IgD-negative memory B cell (primary cell): Measurements from ENCODE around the gene PEX5L. TPM values are rescaled to one million over a fixed set of nuclear protein-coding genes. Genes with fewer than 3 reads are reported as not detected.
A peak's percentile ranks its signal among the peaks of the same experiment; 100 is the strongest.

ENCODE experiments used
- H3K27ac Mint-ChIP-seq, 3 donors: one replicate each; pipeline ENCODE4 v1.8.0; 2020 to 2022; ENCODE audit warnings: mild to moderate bottlenecking in 3 of 3, mixed read lengths in 3 of 3, moderate library complexity in 1 of 3
- H3K27me3 Mint-ChIP-seq: one replicate; pipeline ENCODE4 v1.8.0; 2021; ENCODE audit warnings: mixed read lengths
- H3K36me3 Mint-ChIP-seq: one replicate; pipeline ENCODE4 v1.8.0; 2020; ENCODE audit warnings: mild to moderate bottlenecking, mixed read lengths
- H3K4me1 Mint-ChIP-seq, 3 donors: one replicate each; pipeline ENCODE4 v1.8.0; 2020 to 2022; ENCODE audit warnings: mixed read lengths in 3 of 3, mild to moderate bottlenecking in 1 of 3
- H3K4me3 Mint-ChIP-seq, 4 donors: one replicate each; pipeline ENCODE4 v1.8.0; 2020 to 2022; ENCODE audit warnings: mild to moderate bottlenecking in 4 of 4, mixed read lengths in 4 of 4, moderate library complexity in 3 of 4
- H3K9me3 Mint-ChIP-seq, 3 donors: one replicate each; pipeline ENCODE4 v1.8.0; 2020 to 2021; ENCODE audit warnings: mixed read lengths in 3 of 3, mild to moderate bottlenecking in 1 of 3
- polyA plus RNA-seq: library from polyadenylated mRNA; unstranded; fragments of 300-500 nt; fragmentation: Illumina TruSeq; gene quantifications from one replicate; pipeline ENCODE4 v1.2.3, GENCODE V29; 2021

PEX5L gene
- polyA plus RNA-seq, 1 donor from 2014 or later, result not detected

DNA sequence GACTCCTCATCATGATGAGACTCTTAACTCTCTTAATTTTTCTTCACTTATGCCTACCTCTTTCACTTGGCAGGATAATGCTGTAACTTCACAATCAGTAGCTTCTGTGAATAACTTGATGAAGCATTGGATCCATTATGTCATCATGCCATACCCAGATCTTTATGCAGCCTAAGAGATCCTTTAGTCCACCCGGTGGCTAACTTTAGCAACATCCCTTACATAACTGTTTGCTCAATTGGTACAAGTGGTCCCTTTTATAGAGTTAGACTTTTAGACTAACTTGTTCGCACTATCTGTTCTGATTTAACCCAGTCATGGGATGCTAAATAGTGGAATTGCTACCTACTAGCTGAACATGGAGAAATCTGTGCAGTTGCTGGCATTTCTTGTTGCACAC lies 199.4 kb downstream of the PEX5L start:
- Mint-ChIP-seq H3K36me3 (no peaks in the 10 kb centered on the region), H3K4me3 (no peak overlapping the region), H3K4me1 (no peaks in the 10 kb centered on the region), H3K9me3 (no peaks in the 10 kb centered on the region), H3K27me3 (peaks cover 9% of the 10 kb centered on the region), H3K27ac (no peak overlapping the region)

DNA sequence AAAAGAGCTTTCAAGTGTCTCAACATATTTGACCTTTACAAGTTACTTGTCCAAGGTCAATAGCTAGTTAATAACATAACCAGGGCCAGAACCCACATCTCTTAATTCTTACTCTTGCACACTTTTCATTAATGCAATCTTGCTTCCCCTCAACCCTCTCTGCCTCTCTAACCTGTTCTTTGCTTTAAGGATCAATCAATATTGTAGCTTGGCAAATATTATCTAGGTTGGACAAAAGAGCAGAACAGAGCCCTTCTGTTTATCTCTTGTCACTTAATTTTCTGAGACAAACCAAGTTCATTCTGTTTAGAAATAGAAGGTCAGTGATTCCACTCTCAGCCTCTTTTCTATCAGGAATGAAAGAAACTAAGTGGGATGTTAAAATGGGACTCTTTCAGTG lies 203.4 kb downstream of the PEX5L start:
- Mint-ChIP-seq H3K4me3 (no peak overlapping the region), H3K4me1 (no peaks in the 10 kb centered on the region), H3K9me3 (no peaks in the 10 kb centered on the region), H3K27me3 (peaks cover 3% of the 10 kb centered on the region), H3K27ac (no peak overlapping the region), H3K36me3 (no peaks in the 10 kb centered on the region)

DNA sequence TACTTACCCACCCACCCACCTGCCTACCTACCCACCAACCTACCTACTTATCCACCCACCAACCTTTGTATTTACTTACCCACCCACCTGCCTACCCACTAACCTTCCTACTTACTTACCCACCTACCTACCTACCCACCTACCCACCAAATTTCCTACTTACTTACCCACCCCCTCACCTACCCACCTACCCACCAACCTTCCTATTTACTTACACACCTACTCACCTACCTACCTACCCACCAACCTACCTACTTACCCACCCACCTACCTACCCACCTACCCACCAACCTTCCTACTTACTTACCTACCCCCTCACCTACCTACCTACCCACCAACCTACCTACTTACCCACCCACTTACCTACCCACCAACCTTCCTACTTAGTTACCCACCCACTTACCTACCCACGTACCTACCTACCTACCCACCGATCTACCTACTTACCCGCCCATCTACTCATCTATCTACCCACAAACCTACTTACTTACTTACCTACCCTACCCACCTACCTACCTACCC lies 204.3 kb downstream of the PEX5L start:
- Mint-ChIP-seq H3K27ac (no peak overlapping the region), H3K27me3 (peaks cover 3% of the 10 kb centered on the region), H3K4me3 (no peak overlapping the region), H3K36me3 (no peaks in the 10 kb centered on the region), H3K4me1 (no peaks in the 10 kb centered on the region), H3K9me3 (no peaks in the 10 kb centered on the region)

DNA sequence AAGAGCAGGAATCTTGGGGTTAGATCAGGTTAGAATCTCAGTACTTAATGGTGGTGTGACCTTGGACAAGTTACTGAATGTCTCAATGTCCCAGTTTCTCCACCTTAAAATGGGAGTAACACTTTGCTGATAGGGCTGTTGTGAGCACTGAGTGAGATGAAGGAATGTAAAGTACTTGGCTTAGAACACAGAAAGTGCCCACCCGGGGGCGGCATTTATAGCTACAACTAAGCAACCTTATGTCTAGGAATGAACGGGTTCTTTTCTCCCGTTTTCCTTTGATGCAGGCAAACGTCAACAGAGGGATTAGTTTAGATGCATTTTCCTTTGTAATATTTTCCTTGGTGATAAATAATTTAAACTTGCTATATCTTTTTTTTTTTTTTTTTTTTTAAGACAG lies 207.3 kb downstream of the PEX5L start:
- H3K27me3 Mint-ChIP-seq, result no peaks in the 10 kb centered on the region
- H3K4me3 Mint-ChIP-seq, result no peak overlapping the region
- H3K36me3 Mint-ChIP-seq, result no peaks in the 10 kb centered on the region
- no peaks in the 10 kb centered on the region for H3K4me1 Mint-ChIP-seq
- H3K27ac Mint-ChIP-seq, result no peak overlapping the region
- no peaks in the 10 kb centered on the region for H3K9me3 Mint-ChIP-seq

DNA sequence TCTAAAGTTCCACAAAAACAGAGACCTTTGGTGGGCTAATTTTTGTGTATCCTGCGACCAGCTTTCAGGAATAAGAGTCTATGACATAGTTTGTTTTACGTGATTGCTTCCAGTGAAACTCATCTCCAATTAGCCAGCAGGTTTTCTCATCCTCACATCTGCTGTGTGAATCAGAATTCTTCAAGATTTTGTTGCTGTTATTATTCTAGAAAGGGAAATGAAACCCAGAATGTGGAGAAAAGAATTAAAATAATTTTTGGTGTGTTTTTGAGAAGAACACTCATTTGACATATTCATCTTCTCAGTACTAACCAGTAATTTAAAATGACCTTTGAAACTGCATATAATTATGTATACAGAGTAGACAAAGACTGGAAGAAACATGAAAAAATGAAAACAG lies 208.0 kb downstream of the PEX5L start:
- H3K27me3 Mint-ChIP-seq, result no peaks in the 10 kb centered on the region
- no peaks in the 10 kb centered on the region for H3K4me1 Mint-ChIP-seq
- H3K27ac Mint-ChIP-seq, result no peak overlapping the region
- H3K4me3 Mint-ChIP-seq, result no peak overlapping the region
- no peaks in the 10 kb centered on the region for H3K36me3 Mint-ChIP-seq
- no peaks in the 10 kb centered on the region for H3K9me3 Mint-ChIP-seq

DNA sequence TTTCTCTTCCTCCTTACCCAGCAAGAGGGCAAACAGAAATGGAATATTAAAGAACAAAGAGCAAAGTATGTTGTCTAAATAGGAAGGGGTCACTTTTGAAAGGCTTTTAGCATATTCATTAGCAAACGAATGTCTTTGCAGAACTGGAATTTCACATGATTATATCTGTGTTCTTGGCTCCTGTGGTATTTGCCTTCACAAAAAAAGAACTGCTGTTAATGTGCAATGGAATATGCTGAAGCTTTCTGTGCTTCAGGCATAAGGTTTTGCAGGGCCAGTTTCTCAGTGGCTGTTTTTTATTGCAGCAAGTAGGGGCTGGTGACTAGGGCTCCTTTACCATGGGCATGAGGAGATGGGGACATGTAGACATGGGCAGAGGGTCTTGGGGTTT lies 210.5 kb downstream of the PEX5L start:
- H3K36me3 Mint-ChIP-seq, result peaks cover 1% of the 10 kb centered on the region
- H3K4me1 Mint-ChIP-seq, result no peaks in the 10 kb centered on the region
- no peak overlapping the region for H3K27ac Mint-ChIP-seq
- H3K4me3 Mint-ChIP-seq, result no peak overlapping the region
- H3K9me3 Mint-ChIP-seq, result no peaks in the 10 kb centered on the region
- no peaks in the 10 kb centered on the region for H3K27me3 Mint-ChIP-seq

DNA sequence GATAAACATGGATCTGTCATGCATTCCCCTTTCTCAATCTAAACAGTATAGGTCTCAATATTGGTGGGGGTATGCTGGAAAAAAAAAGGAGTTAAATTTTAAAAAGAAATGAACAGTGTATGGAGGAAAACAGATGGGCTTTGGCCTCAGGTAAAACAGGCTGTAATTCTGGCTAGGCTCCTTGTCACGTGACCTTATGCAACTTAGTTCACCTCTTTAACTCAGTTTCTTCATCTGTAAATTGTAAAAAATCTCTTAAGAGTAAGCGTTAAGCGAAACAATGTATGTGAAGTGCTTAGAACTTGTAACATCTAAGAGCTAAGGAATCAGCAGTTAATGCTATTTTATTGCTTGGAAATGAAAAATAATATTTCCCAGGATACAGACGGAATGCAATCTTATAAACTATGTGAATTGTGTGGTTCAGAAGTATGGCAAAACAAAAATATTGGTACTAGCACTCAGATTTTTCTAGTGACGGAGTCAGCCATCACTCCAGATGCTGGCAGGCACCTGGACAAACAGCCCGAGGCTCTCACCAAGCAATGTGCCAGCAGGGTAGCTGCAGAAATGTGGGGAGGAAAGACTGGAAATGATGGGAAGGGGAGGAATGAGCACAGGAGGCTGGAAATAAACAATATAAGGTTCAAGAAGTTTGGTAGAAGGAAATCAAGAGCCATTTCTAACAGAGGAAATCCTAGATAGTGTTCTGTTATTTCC lies 211.1 kb downstream of the PEX5L start:
- no peak overlapping the region for H3K27ac Mint-ChIP-seq
- no peaks in the 10 kb centered on the region for H3K4me1 Mint-ChIP-seq
- H3K36me3 Mint-ChIP-seq, result peaks cover 1% of the 10 kb centered on the region
- peaks cover 2% of the 10 kb centered on the region for H3K27me3 Mint-ChIP-seq
- no peaks in the 10 kb centered on the region for H3K9me3 Mint-ChIP-seq
- no peak overlapping the region for H3K4me3 Mint-ChIP-seq

DNA sequence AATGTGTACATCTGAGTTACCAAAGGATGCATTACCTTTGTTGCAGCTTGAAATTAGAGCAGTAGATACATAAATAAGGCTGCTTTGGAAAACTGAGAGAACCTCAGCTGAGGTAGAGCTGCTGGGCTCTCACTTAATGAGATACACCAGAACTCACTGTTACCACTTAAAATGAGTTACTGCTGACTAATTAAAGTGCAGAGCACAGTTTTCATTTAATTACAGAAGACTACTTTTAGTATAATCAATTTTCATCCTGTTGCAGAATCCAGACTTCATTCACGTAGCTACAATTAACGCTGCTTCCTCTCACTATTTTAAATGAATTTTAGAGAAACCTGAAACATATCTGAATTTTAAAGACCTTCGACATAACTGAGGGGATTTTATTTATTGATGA lies 214.4 kb downstream of the PEX5L start:
- Mint-ChIP-seq H3K9me3 (no peaks in the 10 kb centered on the region), H3K36me3 (peaks cover 1% of the 10 kb centered on the region), H3K27ac (no peak overlapping the region), H3K27me3 (peaks cover 9% of the 10 kb centered on the region), H3K4me1 (no peaks in the 10 kb centered on the region), H3K4me3 (no peak overlapping the region)

DNA sequence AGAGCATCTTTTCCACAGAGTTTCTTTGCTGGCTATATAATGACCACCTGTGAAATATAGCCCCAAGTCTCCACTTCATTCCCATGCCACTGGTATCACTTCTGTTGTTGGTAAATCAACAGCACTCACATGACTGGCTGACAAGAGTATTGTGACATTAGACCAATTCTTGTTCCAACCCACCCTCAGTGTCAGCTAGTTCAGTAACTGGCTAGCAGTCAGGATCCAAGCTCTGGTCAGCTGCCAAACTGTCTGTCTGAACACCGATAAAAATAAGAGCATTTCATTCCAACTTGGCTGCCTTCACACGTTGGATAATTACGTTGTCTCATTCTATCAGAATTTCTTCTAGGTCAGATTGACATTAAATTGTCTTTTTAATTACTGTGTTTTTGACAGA lies 217.4 kb downstream of the PEX5L start:
- Mint-ChIP-seq H3K27me3 (peaks cover 9% of the 10 kb centered on the region), H3K9me3 (no peaks in the 10 kb centered on the region), H3K27ac (no peak overlapping the region), H3K4me1 (no peaks in the 10 kb centered on the region), H3K4me3 (no peak overlapping the region), H3K36me3 (peaks cover 1% of the 10 kb centered on the region)

DNA sequence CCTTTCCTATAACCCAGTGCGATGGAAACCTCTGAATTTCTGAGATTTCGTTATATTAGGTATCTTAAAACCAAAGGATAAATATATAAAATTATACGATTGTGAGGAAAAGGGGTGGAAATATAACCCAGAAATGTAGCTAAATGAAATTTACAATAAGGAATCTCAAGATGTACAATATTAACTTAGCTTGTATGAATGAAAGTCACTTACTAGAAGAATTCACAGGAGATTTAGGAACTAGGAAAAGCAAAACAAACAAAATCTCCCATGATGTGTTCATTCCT lies 224.7 kb downstream of the PEX5L start:
- H3K36me3 Mint-ChIP-seq, result no peaks in the 10 kb centered on the region
- H3K4me3 Mint-ChIP-seq, result no peak overlapping the region
- no peak overlapping the region for H3K27ac Mint-ChIP-seq
- H3K4me1 Mint-ChIP-seq, result peaks cover 0 to 7% (median 0%) of the 10 kb centered on the region in 3 donors
- H3K9me3 Mint-ChIP-seq, result no peaks in the 10 kb centered on the region
- peaks cover 1% of the 10 kb centered on the region for H3K27me3 Mint-ChIP-seq

DNA sequence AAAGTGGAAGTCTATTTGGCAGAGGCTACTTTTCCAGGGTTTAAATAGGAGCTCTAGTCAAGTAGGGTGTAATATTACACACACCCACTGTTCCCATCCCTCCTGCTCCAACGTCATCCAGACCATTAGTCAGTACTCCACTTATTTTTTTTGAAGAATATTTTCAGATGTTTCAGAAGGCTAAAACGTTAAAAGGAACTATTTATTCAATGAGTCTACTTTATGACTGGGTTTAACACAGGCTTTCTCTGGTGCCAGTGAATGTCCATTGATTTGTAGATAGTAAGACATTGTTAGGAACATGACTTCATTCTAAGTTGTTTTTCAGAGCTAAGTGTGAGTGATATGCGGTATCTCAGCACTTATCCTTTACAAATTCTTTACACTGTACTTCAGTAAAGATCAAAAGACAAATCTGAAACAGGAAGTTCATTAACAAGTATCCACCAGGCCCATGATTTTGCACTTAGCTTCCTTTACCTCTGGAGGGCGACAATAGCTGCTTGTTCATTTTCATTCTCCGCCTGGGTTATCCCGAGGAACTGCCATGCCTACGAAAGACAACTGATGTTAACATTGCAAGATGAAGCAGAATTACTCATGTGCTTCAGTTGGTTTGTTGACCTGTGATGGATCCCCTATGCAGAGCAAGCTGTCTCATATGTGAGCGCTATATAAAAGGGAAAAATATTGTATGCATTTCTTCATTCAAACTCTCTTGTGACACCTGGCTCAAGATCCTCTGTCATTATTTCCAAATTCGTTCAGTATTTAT lies 225.2 kb downstream of the PEX5L start:
- Mint-ChIP-seq H3K27ac (no peak overlapping the region), H3K27me3 (peaks cover 1% of the 10 kb centered on the region), H3K4me1 (peaks cover 0 to 7% (median 0%) of the 10 kb centered on the region in 3 donors), H3K4me3 (peak overlapping the region in 1 of 4 donors; percentile 39), H3K9me3 (no peaks in the 10 kb centered on the region), H3K36me3 (peaks cover 1% of the 10 kb centered on the region)

DNA sequence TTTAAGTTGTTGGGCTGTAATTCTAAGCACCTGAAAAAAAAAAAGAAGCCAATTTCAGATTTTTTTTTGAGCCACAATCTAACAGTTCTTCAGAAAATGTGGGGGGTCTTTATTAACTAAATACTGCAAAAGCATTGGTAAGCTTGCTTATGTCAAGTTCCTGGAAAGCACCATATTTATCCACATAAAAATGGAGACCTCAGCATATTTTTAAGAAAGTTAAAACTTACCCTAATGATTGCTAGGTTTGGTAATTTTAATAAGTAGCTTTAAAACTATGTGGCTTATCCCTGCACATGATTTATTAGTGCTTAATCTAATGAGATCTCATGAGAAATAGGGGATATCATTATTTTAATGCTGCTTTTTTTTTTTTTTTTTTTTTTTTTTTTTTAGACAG lies 227.1 kb downstream of the PEX5L start:
- H3K4me3 Mint-ChIP-seq, result no peak overlapping the region
- peaks cover 1% of the 10 kb centered on the region for H3K36me3 Mint-ChIP-seq
- peaks cover 0 to 7% (median 0%) of the 10 kb centered on the region in 3 donors for H3K4me1 Mint-ChIP-seq
- no peak overlapping the region for H3K27ac Mint-ChIP-seq
- H3K9me3 Mint-ChIP-seq, result no peaks in the 10 kb centered on the region
- H3K27me3 Mint-ChIP-seq, result peaks cover 1% of the 10 kb centered on the region

DNA sequence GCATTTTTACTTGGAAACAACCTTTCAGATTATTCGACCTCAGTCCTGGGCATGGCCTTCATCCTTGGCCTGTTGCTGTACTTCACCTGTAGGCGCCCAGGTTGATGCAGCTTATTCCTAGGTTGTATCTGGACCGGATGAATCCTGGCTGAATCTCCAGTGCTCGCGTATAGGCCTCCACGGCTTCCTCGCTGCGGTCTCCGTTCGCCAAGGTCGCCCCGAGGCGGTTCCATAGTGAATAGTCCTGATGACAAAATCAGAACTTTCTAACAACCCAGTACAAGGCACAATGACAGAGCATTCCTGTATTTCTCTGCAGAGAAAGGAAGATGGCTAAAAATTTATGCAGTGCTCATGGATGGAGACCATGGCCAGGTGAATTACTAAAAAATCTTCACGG lies 229.1 kb downstream of the PEX5L start:
- Mint-ChIP-seq H3K27ac (no peak overlapping the region), H3K36me3 (peaks cover 2% of the 10 kb centered on the region), H3K9me3 (no peaks in the 10 kb centered on the region), H3K4me3 (no peak overlapping the region), H3K27me3 (peaks cover 4% of the 10 kb centered on the region), H3K4me1 (peaks cover 0 to 7% (median 0%) of the 10 kb centered on the region in 3 donors)

DNA sequence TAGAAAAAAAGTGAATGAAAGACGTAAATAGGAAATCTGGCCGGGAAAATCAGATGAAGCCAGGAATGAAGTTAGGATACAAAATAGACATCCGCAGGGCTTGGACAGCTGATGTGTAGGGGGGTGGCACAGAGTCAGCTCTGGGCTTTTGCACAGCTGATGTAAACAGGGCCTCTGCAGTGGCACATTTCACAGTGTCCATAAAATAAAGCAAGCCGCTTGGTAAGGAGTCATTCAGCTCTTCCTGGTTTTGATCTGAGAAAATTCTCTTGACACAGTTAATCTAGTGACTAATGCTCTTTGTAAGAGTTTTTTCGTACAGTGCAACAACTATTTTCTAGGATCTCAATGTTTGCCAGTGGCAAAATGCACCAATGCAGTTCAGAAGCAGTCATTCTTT lies 230.6 kb downstream of the PEX5L start:
- no peaks in the 10 kb centered on the region for H3K9me3 Mint-ChIP-seq
- H3K4me3 Mint-ChIP-seq, result no peak overlapping the region
- H3K4me1 Mint-ChIP-seq, result no peaks in the 10 kb centered on the region
- H3K27me3 Mint-ChIP-seq, result peaks cover 2% of the 10 kb centered on the region
- H3K36me3 Mint-ChIP-seq, result peaks cover 2% of the 10 kb centered on the region
- no peak overlapping the region for H3K27ac Mint-ChIP-seq

DNA sequence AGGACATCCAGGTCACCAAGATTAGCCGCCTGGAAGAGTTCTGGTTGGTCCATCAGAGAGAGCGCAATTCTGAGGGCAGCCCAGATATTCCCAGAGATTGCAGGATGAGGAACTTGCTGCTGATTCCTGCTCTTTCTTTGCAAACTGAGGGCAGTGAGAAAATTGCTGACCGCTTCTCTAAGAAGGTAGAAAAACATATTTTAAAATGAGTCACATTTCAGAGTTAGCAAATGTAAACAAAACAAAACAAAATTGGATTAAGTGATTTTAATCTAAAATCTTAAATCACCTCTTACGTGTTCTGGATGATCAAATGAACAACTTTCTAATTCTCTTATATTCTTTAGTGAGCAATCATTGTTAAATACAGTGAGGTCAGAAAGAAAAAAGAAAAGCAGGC lies 234.9 kb downstream of the PEX5L start:
- peaks cover 2% of the 10 kb centered on the region for H3K27me3 Mint-ChIP-seq
- H3K4me3 Mint-ChIP-seq, result no peak overlapping the region
- H3K4me1 Mint-ChIP-seq, result no peaks in the 10 kb centered on the region
- peaks cover 2% of the 10 kb centered on the region for H3K36me3 Mint-ChIP-seq
- no peak overlapping the region for H3K27ac Mint-ChIP-seq
- H3K9me3 Mint-ChIP-seq, result no peaks in the 10 kb centered on the region

DNA sequence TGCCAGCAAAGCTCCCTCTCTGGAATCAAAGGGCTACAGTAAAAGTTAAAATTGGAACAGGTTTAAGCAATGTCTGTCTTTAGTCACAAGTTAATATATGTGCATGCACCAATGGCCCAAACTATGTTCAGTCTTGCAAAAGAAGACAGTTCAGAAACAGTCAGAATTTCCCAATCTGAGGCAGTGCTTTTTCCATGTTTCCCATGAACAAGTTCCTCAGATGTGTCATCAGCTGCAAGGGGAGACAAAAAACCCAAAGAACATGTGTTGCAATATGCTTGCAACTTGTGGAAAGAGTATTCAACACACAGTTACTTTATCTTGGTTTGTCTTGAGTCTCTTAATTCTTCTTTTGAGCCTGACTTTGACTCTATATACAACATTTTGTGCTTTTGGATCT lies 235.5 kb downstream of the PEX5L start:
- H3K9me3 Mint-ChIP-seq, result no peaks in the 10 kb centered on the region
- no peaks in the 10 kb centered on the region for H3K4me1 Mint-ChIP-seq
- H3K27ac Mint-ChIP-seq, result no peak overlapping the region
- H3K27me3 Mint-ChIP-seq, result peaks cover 2% of the 10 kb centered on the region
- H3K4me3 Mint-ChIP-seq, result no peak overlapping the region
- peaks cover 1% of the 10 kb centered on the region for H3K36me3 Mint-ChIP-seq
